ENCODE measurements around the gene ZFP36L1. TPM values are rescaled to one million over a fixed set of nuclear protein-coding genes. Genes with fewer than 3 reads are reported as not detected.

ZFP36L1 gene
- total RNA-seq, 1 donor from 2014 or later = 199 TPM

DNA sequence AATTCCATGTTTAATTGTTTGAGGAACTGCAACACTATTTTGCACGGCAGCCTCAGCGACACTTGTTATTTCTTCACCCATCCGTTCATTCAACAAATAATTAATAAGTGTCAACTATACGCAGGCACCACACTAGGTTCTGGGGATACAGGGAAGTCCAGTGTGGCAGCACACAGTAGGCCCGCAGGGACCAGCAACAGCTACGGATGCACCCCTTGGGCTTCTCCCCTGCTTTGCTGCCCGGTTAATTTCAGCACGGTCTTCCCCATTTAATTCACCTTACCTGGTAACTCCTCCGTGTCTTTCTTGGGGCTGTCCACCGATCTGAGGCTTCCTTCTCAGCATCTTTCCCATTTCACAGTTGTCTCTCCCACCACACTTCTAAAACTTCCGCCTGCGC, 48.3 kb downstream of the ZFP36L1 start:
- no peaks in the 10 kb centered on the region for H3K4me1 ChIP-seq
- ATAC-seq (no peak), DNase-seq (no peak)
- H3K4me3 ChIP-seq = no peak overlapping the region
- H3K36me3 ChIP-seq = no peaks in the 10 kb centered on the region
- H3K27ac ChIP-seq = no peak overlapping the region
- no peaks in the 10 kb centered on the region for H3K27me3 ChIP-seq (ENCODE audit: low read depth)
- no peaks in the 10 kb centered on the region for H3K9me3 ChIP-seq
- intact Hi-C loops (cut with DNase I) = no loop called here
- TF ChIP-seq, protein P1, sequence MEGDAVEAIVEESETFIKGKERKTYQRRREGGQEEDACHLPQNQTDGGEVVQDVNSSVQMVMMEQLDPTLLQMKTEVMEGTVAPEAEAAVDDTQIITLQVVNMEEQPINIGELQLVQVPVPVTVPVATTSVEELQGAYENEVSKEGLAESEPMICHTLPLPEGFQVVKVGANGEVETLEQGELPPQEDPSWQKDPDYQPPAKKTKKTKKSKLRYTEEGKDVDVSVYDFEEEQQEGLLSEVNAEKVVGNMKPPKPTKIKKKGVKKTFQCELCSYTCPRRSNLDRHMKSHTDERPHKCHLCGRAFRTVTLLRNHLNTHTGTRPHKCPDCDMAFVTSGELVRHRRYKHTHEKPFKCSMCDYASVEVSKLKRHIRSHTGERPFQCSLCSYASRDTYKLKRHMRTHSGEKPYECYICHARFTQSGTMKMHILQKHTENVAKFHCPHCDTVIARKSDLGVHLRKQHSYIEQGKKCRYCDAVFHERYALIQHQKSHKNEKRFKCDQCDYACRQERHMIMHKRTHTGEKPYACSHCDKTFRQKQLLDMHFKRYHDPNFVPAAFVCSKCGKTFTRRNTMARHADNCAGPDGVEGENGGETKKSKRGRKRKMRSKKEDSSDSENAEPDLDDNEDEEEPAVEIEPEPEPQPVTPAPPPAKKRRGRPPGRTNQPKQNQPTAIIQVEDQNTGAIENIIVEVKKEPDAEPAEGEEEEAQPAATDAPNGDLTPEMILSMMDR (IDR thresholded peaks at IDR 0.05) = no peak

DNA sequence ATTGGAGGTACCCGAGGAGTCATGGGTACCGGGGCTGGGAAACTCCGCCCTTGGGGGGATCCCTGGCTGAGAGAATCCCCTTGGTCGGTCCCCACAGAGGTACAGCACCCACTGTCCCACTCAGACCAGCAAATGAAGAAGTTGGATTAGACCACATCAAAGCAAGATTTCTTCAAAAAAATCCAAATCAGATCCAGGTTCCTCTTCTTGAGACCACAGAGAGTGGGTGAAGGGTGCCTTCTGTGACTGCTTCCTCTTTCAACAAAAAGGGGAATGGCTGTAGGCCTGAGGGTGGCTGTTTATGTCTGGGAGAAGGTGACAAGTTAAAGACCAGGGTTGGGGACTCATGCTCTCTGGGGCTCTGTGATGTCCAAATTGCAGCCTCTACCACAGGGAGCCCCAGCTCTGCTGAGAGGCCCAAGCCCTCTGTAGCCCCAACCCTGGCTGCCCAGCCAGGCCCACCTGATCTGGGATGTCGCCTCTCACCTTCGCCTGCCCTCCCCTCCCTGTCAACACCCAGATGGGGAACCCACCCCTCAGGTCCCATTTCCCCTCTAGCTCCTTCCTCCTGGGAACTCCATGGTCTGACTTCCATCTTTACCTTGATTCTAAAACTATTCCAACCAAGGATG, 50.9 kb downstream of the ZFP36L1 start:
- no peaks in the 10 kb centered on the region for H3K4me1 ChIP-seq
- no peak overlapping the region for H3K27ac ChIP-seq
- TF ChIP-seq, protein P1 (IDR thresholded peaks at IDR 0.05) = no peak
- intact Hi-C loops (cut with DNase I) = no loop called here
- no peaks in the 10 kb centered on the region for H3K27me3 ChIP-seq (ENCODE audit: low read depth)
- H3K9me3 ChIP-seq = no peaks in the 10 kb centered on the region
- ATAC-seq = peak; percentile 69 to 88
- no peaks in the 10 kb centered on the region for H3K36me3 ChIP-seq
- H3K4me3 ChIP-seq = no peak overlapping the region
- no peak for DNase-seq

DNA sequence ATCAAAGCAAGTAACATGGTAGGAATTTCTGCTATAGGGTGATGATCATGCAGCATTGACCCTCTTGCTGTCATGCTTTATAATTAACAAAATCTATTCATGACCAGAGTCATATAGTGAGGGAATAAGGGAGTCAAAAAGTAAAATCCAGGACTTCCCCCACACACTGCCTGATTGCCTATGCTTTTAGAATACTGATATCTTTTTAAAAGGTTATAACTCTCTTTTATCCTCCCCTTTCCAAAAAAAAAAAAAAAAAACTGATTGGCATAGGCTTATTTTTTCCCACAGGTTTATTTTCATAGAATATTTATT, 51.4 kb downstream of the ZFP36L1 start:
- no peak overlapping the region for H3K27ac ChIP-seq
- no peaks in the 10 kb centered on the region for H3K36me3 ChIP-seq
- no peak for DNase-seq
- no peaks in the 10 kb centered on the region for H3K27me3 ChIP-seq (ENCODE audit: low read depth)
- ATAC-seq = no peak
- intact Hi-C loops (cut with DNase I) = no loop called here
- no peak overlapping the region for H3K4me3 ChIP-seq
- TF ChIP-seq, protein P1 (IDR thresholded peaks at IDR 0.05) = no peak
- no peaks in the 10 kb centered on the region for H3K9me3 ChIP-seq
- peaks cover 5% of the 10 kb centered on the region for H3K4me1 ChIP-seq

DNA sequence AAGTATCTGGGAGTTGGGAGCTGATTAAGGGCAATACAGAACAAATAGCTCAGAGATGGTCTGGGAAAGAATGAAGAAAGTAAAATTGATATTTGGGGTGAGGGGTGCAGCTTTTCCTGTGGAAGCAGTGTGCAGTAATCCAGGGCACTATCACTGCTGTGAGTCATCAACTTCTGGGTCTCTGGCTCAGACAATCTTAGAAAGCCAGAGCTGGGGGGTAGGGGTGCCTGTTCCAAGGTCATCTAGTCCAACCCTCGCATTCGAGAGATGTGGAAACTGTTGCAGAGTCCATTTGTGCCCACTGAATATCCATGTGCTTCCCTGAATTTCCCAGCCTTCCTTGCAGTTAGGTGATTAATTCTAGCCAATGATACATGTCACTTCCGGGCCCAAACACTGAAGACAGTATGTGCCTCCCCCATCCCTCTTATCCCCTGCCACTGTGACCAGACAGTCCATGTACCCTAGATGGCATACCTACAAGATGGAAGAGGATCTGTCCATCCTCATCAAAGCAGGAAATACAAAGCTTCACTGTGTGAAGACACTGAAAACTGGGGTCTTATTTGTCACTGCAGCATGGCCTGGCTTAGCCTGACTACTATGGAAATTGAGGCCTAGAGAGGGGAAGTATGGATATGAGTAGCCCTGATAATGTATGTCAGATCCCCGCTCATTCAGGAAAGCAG, 51.9 kb downstream of the ZFP36L1 start:
- no peak overlapping the region for H3K4me3 ChIP-seq
- H3K27me3 ChIP-seq (ENCODE audit: low read depth) = no peaks in the 10 kb centered on the region
- peaks cover 10% of the 10 kb centered on the region for H3K4me1 ChIP-seq
- no peak overlapping the region for H3K27ac ChIP-seq
- ATAC-seq (no peak), DNase-seq (no peak)
- TF ChIP-seq, protein P1 (IDR thresholded peaks at IDR 0.05) = no peak
- intact Hi-C loops (cut with DNase I) = no loop called here
- H3K36me3 ChIP-seq = no peaks in the 10 kb centered on the region
- no peaks in the 10 kb centered on the region for H3K9me3 ChIP-seq

DNA sequence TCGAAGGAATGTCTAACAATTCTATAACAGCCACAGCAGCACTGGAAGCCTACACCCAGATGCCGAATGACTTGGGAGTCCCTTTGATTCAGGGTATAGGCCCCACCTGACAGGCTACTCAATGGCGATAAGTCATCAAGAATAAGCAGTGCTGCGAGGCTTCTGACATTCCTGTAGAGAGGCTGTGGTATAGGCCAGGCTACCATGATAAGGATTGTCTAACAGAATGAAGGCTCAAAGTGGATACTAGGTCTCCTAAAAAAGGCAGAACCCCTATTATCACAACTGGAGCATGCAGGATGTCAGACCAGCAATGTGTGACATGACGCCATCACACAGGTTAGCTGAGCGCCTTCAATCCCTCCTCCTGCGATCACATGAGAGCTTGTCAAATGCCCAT, 53.2 kb downstream of the ZFP36L1 start:
- no peak overlapping the region for H3K4me3 ChIP-seq
- H3K36me3 ChIP-seq = no peaks in the 10 kb centered on the region
- intact Hi-C loops (cut with DNase I) = no loop called here
- no peak overlapping the region for H3K27ac ChIP-seq
- H3K27me3 ChIP-seq (ENCODE audit: low read depth) = no peaks in the 10 kb centered on the region
- H3K4me1 ChIP-seq = peaks cover 22% of the 10 kb centered on the region
- no peak for DNase-seq
- no peak for ATAC-seq
- TF ChIP-seq, protein P1 (IDR thresholded peaks at IDR 0.05) = no peak
- H3K9me3 ChIP-seq = no peaks in the 10 kb centered on the region

Measured in lower lobe of right lung (tissue), 2 donors.